Stimulated activated CD4-positive, alpha-beta T cell treated with anti-CD3 and anti-CD28 coated beads, Interleukin-1b, Interleukin-23, amount 100 ng/mL, for 4 hours (primary cell): ENCODE results near the gene PHLPP1.

Source experiments
- DNase-seq, 2 donors: peaks; one replicate each; pipeline ENCODE4 v3.0.0-alpha.2; 2020; ENCODE audit warnings: low read depth in 2 of 2

Gene PHLPP1

GRCh38 chr18:62938487-62938886 lies 223.1 kb downstream of the PHLPP1 start:
- DNase-seq: no peak

- DNase-seq: no peak
Measured at GRCh38 chr18:62939433-62939832, 224.1 kb downstream of the PHLPP1 start.

- no peak for DNase-seq
Measured at GRCh38 chr18:62939926-62940325, 224.6 kb downstream of the PHLPP1 start.

- no peak for DNase-seq
Measured at GRCh38 chr18:62942578-62942977, 227.2 kb downstream of the PHLPP1 start.

- no peak for DNase-seq
Measured at GRCh38 chr18:62944454-62944853, 229.1 kb downstream of the PHLPP1 start.

DNA sequence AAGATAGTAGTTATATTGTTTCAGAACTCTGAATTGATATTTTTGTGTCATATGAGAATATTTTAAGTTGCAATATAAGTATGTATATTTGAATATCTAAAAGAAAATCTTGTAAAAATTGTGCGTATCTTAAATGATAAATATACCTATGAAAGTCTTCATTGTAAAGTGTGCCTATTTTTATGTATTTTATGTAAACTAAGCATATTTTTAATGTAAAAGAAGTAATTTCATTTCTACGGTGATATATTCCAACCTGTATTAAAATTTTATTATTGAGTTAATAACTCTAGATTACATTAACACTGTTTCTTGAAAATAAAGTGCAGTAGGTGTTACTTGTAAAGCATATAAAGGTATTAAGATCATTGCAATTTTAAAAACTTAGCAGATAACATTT lies 233.4 kb downstream of the PHLPP1 start:
- no peak for DNase-seq

- no peak for DNase-seq
Measured at GRCh38 chr18:62950246-62950645, 234.9 kb downstream of the PHLPP1 start.

- DNase-seq: no peak
Measured at GRCh38 chr18:62952807-62953206, 237.5 kb downstream of the PHLPP1 start.

DNA sequence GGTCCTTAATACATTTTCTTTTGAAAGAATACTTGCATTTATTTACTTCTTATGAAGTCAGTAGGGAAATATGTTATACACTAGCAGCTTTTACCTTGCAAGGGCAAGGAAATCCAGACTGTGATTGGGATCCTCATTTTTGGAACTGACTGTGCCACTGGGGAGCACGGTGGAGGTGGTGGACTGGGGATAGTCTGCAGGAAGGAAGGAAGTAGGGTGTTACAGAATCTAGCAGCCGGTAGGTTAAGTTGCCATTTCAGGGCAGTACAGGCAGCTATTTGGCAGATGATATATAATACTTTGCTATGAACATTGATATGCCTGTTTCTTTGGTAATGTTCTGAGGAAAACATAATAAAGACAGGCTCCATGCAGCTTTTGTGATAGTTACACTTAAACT lies 238.3 kb downstream of the PHLPP1 start:
- no peak for DNase-seq

DNA sequence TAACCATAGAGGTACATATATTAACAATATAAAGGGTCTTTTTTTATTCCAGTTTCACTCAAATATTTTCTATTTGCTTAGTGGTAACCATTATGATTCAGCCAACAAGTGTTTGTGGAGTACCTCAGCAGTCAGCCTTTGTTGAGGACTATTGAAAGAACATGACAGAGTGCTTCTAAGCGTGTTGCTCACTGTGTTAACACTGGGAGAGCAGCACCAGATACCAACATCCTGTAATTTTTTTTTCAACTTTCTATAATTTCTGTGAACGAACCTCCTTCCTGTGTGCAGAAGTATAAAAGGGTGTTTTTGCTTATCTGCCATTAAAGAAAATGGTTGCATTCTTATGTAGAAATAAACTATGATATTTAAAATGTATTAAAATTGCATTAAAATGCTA lies 239.0 kb downstream of the PHLPP1 start:
- no peak for DNase-seq

DNA sequence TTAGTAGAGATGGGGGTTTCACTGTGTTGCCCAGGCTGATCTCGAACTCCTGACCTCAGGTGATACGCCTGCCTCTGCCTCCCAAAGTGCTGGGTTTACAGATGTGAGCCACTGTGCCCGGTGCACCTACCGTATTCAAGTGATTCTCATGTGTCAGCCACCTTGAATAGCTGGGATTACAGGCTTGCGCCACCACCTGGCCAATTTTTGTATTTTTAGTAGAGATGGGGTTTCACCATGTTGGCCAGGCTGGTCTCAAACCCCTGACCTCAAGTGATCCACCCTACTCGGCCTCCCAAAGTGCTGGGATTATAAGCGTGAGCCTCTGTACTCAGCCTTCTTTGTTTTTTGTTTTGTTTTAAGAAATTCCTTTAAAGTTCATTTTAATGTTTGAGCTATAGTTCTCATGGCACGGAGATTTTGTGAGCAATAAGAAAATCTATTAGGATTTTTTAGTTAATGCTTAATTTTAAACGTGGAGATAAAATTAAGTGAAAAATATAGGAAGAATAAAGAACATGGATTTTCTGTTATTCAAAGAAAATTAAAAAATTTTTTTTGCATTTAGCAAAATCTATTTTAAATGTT lies 242.6 kb downstream of the PHLPP1 start:
- DNase-seq: peak; percentile 5 to 9

GRCh38 chr18:62959481-62959880 lies 244.1 kb downstream of the PHLPP1 start:
- DNase-seq: no peak

DNA sequence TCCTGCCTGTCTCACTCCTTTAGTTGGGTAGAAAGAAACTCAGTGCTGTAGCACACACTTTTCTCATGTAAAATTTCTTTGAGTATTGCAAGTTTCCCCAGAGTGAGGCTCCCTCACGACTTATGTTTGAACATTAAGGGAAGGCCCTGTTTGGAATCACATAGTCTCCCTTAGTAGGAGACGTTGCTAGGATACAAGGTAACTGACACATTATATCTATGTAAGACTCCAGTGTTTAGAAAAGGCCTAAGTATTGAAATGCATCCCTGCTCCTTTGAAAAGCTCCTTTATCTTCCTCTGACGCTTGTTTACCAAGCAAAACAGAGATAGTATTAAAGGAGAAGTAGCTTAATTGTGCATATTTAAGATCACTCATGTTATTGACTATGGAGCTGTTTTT lies 248.2 kb downstream of the PHLPP1 start:
- DNase-seq: no peak

- DNase-seq: no peak
Measured at GRCh38 chr18:62964432-62964831, 249.1 kb downstream of the PHLPP1 start.

DNA sequence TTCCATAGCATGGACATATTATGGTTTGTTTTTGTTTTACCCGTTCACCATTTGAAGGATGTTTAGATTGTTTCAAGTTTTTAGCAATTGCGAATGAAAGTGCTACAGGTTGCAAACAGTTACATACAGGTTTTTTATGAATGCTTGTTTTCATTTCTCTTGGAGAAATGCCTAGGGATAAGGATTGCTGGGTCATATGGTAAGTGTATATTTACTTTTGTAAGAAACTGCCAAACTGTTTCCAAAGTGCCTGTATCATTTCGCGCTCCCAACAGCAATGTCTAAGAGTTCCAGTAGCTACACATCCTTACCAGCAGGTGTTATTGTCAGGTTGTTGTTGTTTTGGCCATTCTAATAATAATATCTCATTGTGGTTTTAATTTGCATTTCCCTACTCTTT lies 251.7 kb downstream of the PHLPP1 start:
- DNase-seq: no peak

DNA sequence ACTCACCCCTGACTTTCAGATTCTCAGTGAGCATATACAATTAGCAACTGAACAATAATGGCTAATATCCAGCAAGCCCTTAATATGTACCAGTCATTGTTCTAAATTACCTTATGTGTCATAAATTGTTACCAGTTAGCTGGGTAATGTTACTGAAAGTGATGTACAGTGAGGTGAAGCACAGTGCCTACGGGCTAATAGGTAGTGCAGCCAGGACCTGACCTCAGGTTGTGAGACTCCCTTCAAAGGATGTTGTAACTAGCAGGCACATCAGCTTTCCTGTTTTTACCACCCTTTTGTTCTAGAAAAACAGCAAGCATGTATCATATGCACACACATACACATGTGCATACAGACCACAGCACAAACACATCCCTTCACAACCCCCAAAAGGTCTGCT lies 258.3 kb downstream of the PHLPP1 start:
- no peak for DNase-seq

- DNase-seq: no peak
Measured at GRCh38 chr18:62974388-62974787, 259.0 kb downstream of the PHLPP1 start.

GRCh38 chr18:62974928-62975675 lies 259.8 kb downstream of the PHLPP1 start:
- no peak for DNase-seq

DNA sequence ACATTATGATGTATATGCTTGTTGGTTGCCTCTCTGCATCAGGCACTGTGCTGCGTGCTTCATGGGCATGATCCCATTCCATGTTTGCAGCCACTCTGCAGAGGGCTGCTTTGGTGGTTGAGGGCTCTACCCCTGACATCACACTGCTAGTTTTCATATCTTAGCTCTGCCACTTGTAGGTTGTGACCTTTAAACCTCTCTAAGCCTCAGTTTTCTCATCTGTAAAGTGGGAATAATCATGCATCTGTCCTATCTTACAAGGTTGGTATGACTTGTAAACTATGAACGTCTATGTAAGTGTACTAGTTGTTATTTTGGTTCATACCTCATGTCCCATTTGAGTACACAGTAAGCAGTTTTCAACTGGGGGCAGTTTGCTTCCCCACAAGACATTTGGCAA lies 260.4 kb downstream of the PHLPP1 start:
- no peak for DNase-seq

GRCh38 chr18:62976227-62976626 lies 260.9 kb downstream of the PHLPP1 start:
- no peak for DNase-seq

DNA sequence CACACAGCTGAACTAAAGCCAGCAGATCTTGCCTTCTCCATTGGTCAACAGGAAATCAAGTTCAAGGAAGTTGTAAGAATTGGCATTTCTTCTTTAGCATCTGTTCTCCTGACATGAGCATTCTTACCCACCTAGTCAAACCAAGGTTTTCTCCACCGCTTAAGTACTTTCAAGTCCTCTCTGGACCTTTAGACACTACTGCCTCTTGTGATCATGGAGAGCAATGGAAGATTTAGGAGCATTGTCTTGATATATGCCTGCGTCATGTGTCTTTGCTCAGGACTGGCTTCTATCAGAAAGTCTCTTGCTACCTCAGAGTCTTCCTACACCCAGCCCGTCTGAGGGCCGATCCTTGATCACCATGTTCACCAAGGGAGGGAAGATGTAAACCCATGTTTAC lies 262.2 kb downstream of the PHLPP1 start:
- no peak for DNase-seq

- DNase-seq: no peak
Measured at GRCh38 chr18:62978251-62979049, 263.1 kb downstream of the PHLPP1 start.

- DNase-seq: no peak
Measured at GRCh38 chr18:62979176-62979575, 263.8 kb downstream of the PHLPP1 start.
